ENCODE measurements around the gene RAB1B.
"Not testable (repeated sequence)": the region's sequence is repeated elsewhere in the genome, so short reads cannot be mapped to it uniquely, and the experiment has no call there.

The RAB1B gene

DNA sequence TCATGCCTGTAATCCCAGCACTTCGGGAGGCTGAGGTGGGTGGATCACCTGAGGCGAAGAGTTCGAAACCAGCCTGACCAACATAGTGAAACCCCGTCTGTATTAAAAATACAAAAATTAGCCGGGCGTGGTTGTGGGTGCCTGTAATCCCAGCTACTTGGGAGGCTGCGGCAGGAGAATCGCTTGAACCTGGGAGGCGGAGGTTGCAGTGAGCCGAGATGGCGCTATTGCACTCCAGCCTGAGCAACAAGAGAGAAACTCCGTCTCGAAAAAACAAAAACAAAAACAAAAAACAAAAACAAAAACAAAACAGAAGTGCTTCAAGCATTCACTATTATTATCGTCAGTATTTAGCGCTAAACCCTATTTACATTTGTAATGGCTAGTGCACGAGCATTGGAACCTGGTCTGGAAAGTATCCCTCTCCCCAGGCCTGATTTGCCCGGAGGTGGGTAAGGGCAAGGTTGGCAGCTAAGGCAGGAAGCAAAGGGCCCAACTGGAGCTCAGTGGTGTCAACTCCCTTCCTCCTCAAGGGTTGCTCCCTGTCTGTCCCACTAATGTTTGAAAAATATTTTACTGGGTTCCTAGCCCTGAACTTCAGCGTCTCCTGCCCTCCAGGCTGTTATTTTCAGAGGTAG is 42.5 kb downstream of the RAB1B start:
- DNase-seq, result not testable (repeated sequence)

DNA sequence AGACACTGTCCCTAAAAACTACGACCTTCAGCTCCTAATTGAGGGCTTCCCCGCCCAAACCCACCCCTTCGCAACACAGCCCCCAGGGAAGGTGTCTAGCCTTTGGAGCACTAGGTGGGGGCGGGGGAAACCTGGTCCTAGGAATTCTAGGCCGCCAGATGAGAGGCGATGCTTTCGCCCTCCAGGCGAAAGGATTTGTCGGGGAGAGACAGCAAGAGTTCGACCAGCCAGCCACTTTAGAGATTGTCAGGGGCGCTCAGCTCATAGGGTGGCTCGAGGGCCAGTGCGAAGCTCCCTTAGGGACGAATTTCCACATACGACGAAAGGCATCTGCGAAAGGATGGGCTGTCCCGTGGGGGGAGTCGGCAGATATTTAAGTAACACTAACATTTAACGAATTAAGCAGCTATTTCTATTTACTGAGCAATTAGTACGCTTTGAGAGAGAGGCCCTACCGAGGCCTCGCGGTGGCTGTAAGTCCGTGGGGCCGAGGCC is 43.1 kb downstream of the RAB1B start:
- DNase-seq, result no peak

DNA sequence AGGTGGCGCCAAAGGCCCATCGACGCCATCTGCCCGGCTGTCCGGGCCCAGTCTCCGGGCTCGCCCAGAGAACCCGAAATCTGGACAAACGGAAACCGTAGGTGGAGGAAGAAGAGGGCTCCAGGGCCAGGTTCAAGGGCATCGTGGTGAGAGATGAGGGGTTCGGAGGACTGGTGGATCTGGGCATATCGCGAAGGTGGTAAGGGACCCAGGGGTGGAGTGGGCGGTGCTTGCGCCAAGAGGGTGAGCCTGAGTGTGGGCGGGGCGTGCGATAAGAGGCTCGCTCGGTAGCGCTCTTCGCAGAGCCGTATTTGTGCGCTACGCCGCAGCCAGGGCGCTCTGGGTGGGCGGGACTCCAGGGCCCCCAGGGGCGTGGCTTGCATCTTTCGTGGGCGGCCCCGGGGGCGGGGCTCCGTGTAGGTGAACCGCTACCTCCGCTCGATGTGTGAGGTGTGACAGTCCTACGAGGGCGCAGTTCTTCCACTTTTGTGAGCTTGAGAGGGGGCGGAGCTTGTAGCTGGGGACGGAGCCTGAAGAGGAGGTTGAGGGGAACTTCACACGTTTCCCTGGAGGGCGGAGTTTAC is 43.6 kb downstream of the RAB1B start:
- DNase-seq, result peak; percentile 99

DNA sequence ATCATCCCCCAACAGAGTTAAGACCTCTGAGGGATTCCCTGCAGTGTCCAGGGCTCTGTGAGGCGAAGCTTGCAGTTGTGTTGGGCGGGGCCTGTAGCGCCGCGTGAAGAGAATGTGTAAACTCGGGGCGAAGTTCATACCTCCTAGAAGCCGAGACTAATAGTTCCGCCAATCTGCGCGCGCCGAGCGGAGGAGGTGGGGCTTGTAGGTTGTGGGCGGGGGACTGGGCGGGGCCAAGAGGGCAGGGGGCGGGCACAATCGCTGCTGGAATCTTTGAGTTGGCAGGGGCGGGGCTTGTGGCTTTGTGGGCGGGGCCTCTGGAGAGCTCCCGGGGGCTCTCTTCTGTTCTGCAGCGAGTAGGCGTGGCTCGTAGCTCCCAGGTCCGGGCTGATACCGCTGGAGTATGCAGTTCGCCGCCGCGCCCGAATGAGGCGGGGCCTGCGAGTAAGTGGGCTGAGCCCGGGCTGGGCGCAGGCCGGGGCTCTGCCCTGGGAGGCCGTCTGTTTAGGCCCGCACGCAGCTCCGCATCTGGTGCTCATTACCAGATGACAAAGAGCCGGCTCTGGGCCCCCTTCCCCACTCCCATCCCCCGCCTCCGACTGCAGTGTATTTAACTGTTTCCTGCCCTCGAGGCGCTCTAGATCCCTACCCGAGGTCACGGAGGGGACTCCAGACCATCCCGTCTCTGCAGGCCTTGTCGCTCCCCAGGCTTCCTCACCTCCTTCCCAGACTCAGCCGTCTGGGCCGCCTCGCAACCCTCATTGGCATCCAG is 44.3 kb downstream of the RAB1B start:
- peak; percentile 100 for DNase-seq

- DNase-seq, result peak; percentile 65
Observed at GRCh38 chr11:66313321-66314185, 45.1 kb downstream of the RAB1B start.

- no peak for DNase-seq
Observed at GRCh38 chr11:66314186-66314501, 45.7 kb downstream of the RAB1B start.

DNA sequence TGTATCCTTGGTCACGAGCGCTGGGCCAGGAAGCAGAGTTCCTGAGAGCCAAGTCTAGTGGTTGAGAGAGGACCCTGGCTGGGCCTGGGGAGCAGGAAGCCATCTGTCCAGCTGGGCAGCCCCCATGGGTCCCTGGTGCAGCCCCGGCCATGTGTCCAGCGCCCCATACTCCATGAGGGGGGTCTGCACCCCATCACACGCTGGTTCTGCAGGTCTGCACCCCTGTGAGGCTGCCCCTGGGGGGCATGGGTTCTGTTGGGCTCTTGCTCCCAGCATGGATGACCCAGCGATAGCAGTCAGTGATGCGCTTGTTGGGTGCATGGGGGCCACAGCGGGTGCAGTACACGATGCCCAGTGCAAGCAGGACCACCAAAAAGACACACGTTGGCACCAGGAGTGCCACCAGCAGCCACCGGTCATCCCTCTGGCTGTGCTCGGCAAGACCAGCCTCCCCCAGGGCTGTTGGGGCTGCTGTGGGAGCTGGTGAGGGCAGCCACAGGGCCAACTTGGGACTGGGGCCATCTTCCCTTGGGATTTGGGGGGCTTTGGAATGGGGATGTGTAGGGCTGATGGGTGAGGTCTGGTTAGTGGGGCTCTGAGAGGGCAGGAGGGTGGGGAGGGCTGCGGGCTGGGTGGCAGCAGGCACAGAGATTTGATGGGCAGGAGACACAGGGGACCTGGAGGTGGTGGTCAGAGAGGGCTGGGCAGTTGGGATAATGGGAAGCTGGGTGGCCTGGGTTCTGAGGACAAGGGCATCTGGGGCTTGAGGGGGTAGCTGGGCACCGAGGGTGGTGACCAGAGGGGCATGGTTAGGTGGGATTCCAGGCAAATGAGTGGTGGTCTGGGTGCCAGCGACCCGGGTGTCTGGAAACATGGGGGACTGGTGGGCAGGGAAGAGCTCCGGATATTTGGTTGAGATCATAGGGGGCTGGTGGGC is 46.4 kb downstream of the RAB1B start:
- peak; percentile 57 for DNase-seq

GRCh38 chr11:66315498-66315885 is 47.1 kb downstream of the RAB1B start:
- no peak for DNase-seq

- DNase-seq, result peak; percentile 68
Observed at GRCh38 chr11:66315921-66316811, 47.7 kb downstream of the RAB1B start.

GRCh38 chr11:66316849-66317251 is 48.4 kb downstream of the RAB1B start, which contains the start of gene CD248:
TSS of gene CD248 (minus strand) at chr11:66317044. CDS start at chr11:66317027, 17 bp downstream.
- DNase-seq, result no peak

DNA sequence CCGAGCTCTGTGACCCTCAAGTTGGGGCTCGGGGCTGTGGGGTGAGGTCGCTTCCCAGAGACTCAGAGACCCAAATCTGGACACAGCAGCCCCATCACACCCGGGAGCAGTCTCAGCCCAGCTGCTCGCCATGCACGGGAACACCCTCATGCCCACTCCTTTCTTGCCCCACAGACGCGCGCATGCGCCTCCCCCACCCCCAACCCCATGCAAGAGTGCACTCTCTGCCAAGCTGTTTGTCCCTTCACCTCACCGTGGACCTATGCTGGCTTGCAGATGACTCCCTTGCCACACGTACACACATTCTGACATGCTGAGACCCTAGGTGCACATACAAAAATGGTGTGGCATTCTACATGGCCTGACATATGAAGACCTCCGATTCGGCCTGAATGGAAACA is 48.9 kb downstream of the RAB1B start:
- DNase-seq, result peak; percentile 79

- peak; percentile 79 for DNase-seq
Observed at GRCh38 chr11:66317723-66318599, 49.5 kb downstream of the RAB1B start.

GRCh38 chr11:66318600-66318970 is 50.1 kb downstream of the RAB1B start:
- peak; percentile 46 for DNase-seq

- DNase-seq, result not testable (repeated sequence)
Observed at GRCh38 chr11:66320289-66320688, 51.9 kb downstream of the RAB1B start.

GRCh38 chr11:66320748-66321147 is 52.3 kb downstream of the RAB1B start:
- DNase-seq, result not testable (repeated sequence)

DNA sequence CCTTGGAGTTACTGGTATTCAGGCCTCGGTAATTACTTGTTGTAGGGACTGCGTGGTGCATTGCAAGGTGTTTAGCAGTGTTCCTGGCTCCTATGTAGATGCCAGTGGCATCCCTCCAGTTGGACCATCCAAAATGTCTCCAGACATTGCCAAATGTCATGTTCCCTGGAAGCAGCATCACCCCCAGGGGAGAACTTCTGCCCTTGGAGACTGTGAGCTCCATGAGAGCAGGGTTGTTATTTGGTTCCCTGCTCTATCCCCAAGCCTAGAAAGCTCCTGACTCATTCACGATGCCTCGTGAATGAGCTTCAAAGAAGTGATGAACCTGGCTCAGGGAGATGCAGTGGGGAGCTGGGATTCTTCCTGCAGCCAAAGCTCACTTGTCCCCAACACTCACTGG is 53.2 kb downstream of the RAB1B start:
- no peak for DNase-seq

DNA sequence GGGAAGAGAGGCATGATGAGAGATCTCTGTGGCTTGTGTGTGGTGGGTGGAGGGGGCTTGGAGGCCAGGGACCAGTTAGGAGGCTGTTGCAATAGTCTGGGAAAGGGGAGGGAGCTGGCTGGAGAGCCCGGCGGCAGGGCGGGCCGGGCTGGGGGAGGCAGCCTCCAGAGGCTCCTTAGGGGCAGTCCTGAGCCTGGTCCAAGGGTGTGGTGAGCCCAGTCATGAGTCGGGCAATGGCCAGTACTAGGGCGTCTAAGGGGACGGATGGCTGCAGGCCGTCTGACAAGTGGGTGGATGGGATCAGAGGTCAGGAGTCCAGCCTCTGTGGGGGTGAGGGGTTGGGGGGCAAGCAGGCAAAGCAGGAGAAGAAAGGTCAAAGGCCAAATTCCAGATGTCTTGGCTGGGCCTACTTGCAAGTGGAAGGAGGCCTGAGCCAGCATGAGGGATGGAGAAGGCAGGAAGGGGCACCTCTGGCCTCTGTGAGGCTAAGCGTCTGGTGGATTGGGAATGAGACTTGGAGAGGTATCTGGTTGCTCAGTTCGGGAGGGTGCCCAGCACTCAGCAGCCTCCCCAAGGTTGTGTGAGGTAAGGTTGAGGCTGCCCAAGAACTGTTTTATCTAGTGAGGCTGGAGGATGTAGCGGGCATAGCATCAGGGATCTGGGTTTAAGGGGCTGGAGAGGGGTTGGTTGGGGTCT is 54.4 kb downstream of the RAB1B start:
- no peak for DNase-seq

DNA sequence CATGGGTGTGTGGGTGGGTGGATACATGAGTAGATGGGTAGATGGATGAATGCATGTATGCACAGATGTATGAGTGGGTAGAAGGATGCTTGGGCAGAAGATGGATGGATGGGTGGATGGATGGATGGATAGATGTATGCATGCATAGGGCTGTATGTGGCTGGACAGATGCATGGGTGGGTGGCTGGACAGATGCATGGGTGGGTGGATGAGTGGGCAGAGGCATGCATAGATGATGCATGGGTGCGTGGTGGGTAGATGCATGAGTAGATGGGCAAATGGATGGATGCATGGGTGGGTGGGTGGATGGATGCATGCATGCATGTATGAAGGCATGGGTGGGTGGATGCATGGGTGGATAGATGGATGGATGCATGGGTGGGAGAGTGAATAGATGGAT is 55.2 kb downstream of the RAB1B start:
- DNase-seq, result no peak

- no peak for DNase-seq
Observed at GRCh38 chr11:66324664-66325063, 56.2 kb downstream of the RAB1B start.

Measured in activated CD8-positive, alpha-beta memory T cell treated with anti-CD3 and anti-CD28 coated beads, Interleukin-2, amount 50 U/mL, for 48 hours (primary cell).